NCI-H1436 treated with DMSO at 0.1 percent for 48 hours (cell line): ENCODE results near the gene ARNT2.

Experiments
- DNase-seq: peaks from one replicate; lab custom pipeline; 2025; lab: John Stamatoyannopoulos, UW

Gene ARNT2

DNA sequence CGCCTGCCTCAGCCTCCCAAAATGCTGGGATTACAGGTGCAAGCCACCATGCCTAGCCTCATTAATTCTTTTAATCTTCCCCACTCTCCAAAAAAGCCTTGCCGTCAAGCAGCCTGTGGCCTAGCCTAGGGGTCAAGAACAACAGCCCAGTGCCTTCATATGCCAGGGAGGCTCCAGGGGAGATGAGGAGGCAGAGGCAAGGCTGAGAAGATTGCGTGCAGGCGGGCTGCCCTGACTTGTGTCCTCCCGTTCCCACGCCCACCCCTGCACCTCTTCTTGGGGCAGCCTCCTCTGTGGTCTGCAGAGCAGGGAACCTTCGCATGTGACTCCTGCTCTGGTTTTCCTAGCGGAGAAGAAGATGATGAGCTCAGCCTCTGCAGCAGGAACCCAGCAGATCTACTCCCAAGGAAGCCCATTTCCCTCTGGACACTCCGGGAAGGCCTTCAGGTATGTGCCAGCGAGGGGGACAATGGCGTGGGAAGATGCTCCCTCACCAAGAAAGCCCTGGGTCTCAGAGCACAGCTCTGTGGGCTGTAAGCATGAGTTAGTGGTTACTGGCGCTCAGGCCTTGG lies 172.4 kb downstream of the ARNT2 start:
- no peak for DNase-seq

DNA sequence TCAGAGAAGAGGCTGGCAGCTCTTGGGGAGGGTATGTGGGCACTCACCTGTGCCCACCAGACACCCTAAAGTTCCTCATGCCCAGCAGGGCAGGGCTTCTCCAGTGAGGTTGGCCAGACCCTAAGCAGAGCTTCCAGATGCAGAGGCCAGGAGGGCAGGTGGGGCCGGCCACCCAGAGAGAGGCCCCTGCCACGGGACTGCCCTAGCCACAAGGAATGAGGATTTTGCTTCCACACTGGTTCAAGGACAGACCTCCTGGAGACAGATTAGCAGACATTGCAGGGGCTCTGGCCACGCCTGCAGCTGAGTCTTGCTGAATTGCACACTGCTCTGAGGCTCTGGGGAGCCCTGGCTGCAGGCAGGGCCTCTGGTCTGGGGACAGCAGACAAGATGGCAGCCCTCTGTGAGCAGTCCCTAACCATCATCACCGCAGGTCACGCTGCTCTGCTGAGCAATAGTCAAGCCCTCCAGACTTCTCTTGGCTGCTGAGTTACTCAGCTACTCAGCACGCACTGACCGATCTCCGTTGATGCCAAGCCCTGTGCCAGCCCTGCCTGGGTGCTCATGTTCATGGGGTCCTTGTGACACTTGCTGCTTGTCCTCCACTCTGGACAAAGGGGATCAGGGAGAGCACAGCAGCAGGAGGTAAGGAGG lies 173.5 kb downstream of the ARNT2 start:
- DNase-seq = no peak

DNA sequence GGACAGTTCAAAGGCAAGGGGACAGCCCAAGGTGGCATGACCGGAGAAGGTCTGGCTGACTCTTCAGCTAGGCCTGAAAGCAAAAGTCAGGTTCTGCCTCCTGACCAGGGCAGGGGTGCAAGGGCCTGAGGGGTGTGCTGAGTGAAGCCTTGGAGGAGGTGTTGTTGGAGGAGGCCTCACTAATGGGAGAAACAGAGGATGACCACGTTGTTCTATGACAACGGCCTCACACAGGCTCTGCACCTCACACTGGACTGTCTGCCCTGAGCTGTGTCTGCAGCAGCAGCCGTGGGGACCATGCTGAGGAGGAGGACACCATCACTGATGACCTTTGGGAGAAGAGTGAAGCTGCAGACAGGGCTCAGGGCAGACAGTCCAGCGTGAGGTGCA lies 174.0 kb downstream of the ARNT2 start:
- DNase-seq = no peak

DNA sequence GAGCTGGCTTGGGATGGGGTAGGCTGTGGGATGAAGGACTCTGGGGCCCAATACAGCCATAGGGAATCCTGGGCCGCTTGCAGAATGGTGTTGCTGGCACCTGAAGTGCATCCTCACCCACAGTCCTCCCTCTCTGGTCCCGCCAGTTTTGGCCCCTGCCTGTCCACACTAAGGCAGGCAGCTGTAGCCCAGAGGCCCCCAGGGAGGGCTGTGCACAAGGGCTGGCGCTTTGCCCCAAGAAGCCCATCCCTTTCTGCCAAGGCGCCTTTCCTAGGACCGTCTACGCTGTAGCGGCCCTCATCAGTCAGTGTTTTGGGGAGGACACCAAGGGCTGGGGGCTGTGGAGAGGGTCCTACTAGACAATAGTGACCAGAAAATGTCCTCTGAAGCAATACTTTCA lies 174.7 kb downstream of the ARNT2 start:
- no peak for DNase-seq

DNA sequence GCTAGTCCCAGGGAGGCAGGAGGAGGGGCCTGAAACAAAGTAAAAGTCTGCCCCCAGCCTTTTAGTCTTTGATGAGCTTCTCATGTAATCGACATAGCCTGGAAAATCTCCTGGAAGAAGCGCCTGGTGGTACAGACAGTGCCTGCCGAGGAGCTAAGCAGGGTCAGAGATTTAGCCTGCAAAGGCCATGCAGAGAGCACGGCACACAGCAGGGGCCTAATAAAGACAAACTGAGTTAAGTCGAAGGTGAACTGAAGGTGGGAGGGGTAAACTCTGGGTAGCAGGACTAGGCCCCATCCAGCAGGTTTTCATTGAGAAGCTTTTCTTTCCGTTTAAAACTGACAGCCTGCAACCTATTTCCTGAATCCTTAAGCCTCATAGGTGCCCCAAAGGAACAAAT lies 175.4 kb downstream of the ARNT2 start:
- DNase-seq = no peak

DNA sequence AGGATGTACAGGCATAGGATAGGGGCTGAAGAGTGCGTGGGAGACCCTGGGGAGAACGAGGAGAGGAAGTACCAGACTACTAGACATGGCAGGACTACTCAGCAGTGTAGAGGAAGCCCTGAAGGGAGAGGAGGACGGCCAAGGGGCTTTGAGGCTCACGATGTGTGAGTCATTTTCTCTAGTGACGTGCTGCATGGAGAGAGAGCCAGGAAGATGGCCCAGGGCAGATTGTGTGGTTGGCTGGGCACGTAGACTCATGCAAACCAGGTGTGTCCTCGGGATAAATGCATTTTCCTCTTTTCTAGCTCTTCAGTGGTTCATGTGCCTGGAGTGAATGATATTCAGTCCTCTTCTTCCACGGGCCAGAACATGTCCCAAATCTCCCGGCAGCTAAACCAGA lies 175.9 kb downstream of the ARNT2 start:
- DNase-seq = no peak

DNA sequence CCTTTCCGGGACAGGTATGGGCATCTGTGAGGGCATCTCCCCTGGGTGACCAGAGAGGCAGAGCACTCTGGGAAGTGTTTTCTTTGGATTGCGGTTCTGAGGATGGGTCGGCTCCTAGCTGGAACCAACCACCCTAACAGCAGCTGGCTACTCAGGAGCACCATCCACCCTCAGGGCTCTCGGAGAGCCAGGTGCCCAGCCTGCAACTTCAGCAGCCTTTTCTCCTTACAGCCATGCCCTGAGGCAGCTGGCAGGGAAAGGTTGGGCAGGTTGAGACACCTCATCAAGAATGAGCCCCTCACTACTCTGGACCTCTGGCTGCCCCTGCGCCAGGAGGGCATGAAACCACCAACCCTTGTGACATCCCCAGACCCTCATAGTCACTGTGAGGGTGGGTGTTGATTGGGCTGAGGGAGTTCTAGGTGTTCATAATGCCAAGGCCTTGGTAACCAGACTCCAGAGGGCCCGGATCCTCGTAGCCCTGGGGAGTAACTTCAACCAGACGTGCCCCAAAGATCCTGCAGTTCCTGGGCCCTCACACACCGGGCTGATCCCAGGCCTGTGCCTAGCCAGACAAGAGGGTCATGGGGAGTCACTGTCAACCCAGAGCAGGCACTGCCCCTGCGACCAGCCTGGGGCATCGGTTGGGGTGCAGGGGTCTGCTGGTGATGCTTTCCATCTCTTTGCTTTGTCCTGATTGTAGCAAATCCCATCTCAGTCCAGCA lies 176.5 kb downstream of the ARNT2 start:
- no peak for DNase-seq

DNA sequence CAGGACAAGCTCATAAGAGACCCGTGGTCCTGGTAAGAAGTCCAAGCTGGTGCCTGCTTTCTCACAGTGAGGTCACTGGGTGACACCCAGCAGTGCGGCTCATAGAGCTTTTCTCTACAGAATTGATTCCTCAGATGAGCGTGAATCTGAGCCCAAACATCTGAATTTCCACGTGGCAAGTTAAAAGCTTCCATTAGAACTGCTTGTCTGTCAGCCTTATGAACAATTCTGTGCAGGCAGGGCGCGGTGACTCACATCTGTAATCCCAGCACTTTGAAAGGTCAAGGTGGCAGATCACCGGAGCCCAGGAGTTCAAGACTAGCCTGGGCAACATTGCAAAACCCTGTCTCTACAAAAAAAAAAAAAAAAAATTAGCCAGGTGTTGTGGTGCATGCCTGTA lies 177.8 kb downstream of the ARNT2 start:
- no peak for DNase-seq

DNA sequence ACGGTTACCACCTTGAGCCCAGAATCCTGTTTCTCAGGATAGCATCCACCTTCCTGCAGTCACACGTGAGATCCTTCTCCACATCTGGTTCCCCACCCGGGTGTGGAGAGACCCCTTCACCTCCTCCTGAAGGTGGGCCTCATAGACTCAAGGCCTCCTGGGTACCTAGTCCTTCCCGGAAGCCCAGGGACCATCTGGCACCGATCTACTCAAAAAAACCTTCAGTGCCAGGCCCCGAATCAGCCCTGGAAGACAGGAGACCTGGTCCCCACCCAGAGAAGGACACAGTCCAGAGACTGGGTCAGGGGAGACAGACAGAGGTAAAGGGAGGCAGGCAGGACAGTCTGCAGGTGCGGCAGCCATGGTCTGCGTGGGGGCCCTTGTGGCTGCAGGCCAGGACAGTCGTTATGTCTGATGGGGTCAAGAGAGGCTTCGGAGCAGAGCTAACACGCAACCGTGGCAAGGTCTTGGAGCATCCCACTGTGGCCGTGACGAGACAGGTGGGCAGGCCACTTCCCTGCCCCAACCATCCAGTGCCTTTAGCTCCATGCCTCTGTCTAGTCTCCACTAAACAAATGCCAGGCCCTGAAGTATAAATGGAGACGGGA lies 178.7 kb downstream of the ARNT2 start:
- no peak for DNase-seq

DNA sequence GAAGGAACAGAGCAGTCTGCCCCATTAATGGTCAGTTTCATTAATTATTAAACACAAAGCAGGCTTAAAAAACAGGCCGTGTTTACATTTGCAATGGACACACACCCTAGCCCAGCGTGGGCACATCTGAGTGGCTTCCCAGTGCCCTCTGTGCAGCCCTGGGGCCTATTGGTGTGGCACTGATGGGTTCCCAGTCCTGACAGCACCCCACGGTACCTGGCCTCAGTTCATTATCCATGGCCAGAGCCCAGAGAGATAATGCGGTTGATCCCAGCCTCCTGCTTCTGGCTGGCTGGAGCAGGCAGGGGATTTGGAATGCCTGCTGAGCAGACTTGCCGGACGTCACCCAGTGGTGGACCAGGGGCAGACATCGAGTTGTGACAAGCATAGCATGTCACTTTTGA lies 180.4 kb downstream of the ARNT2 start:
- no peak for DNase-seq

DNA sequence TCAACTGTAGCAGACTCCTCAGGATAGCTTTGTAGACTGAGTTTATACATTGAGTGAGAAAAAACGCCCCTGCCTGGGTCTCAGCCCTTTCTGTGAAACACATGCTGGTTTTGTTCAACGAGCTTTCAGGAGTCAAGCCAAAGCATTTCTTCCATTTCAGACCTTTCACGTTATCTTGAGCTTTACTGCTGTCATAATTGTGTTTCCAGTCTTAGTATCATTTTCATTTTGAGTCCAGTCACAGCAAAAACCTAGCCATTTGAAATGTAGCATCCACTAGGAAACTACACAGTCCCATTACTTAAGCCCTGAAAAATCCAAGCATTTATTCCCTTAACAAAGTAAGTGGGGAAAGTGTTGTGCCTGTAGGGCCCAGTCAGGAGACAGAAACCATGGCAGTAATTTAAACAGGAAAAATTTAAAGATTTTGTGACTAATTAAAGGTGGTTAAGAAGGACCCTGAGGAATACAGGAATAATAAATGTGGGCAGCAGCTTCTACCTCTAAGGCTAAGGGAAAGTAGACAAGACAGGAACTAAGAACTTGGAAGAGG lies 180.9 kb downstream of the ARNT2 start:
- no peak for DNase-seq

DNA sequence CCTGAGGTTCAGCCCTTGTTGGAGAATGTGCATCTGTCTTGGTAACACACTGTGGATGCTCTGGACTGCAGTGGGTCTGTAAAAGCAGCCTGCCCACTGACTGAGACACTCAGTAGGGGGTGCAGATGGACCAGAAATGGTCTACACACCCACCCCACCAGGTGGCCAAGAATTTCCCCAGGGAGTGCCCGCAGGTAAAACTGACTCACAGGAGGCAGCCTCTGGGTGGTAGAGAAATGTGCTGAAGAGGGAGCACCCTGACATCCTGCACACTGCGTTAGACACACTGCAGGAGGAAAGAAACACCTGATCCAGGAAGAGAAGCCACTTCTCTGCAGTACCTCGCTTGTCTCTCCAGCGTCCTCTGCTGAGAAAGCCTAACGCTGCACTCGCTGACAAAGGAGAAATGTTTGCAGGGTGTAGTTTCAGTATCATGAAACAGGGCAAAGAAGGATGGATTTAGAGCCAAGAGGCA lies 181.4 kb downstream of the ARNT2 start:
- peak; percentile 9 for DNase-seq

DNA sequence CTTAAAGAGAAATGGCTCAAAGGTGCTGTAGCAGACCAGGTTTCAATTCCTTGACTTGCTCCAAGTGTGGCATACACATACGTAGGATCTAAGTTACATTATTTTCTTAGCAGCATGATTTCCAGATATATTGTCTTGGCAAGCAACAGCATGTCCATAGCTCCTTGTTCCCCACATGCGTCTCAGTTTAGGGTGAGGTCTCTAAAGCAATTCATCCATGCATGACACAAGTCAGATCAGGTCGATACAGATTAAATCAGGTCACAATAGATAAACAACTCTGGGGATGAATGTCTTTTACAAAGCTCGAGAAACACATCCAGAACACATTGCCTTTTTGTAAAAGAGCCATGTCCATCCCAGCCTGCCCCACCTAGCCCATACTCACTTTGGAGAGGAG lies 182.0 kb downstream of the ARNT2 start:
- no peak for DNase-seq

DNA sequence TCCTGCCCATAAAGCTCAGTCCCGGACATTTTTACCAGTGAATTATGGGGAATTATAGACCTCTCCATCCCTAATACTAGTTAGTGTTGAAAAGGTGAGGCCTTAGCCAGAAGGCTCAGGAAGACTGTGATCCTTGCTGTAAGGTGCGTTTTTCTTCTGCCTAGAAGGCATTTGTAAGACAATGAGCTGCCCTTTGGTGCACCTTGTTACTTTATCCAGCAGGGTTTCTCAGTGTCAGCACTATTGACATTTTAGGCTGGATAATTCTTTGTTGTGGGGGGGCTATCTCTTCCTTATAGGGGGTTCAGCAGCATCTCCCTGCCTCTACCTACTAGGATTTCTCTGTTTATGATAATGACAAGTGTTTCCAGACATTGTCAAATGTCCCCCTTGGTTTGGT lies 182.8 kb downstream of the ARNT2 start:
- no peak for DNase-seq

DNA sequence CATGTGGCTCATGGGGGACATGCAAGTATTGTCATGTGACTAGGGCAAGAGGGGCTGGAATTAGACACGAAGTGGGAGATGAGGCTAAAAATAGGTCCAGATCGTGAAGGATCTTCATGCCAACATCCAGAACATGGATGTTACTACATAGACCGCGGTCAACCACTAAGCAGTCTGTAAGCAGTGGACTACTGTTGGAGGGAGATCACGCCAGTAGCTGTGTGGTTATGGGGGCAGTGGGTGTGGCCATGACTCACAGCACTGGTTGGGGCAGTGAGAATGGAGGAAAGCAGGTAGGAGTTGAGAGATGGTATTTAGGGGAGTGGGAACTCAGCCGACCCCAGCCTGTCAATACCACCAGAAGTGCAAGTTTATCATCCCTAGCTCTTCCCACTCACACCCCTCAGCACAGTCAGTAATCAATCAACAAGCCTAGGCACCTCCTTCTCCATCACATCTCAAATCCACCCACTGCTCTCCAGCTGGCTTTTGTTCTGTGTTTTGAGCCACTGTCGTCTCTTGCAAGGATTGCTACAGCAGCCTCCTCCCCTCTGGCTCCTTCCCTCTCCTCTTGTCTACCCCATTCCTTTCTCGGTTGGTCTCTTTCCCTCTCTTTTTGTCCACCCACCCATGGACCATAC lies 183.8 kb downstream of the ARNT2 start:
- DNase-seq = no peak

DNA sequence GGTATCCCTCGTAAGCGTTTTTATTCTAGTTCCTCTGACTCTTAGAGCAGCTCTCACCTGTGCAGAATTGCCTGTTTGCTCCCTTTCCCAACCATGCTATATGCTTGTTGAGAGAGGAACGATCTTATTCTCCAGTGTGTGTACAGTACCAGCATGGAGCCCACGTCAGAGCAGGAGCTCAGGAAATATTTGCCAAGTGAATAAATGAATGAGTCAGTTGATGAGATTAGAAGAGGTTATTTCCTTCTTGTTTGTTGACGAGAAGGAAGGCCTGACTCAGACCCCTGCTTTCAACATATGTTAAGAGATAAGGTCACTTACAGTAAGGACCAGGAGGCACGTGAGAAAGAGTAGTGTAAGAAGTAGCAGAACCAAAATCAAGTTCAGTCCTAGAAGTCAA lies 184.6 kb downstream of the ARNT2 start:
- no peak for DNase-seq

DNA sequence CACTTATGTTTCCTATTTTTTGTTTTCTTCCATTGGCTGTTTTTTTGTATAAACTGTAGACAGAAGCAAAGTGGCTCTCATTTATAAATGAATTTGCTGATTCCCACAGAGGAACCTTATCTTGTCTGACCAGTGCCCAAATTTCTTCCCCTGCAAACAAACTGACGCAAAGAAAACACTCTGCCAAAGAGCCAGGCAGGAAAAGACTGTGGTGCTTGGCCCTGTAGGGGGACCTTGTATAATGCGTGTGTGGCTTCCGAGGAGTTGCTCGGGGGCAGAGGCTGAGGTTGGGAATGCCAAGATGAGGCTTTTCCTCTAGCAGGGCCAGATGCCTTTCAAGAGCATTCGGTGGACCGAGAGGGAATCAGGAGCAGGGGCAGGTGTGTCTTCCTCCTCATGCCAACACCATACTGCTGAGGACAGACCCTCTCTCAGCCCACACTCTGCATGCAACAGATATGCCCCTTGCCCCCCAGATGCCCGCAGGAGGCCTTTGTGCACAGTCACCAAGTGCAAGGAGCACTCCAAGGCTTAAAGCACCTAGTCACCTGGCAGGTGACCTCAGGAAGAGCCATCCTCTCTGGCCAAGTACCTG lies 186.7 kb downstream of the ARNT2 start:
- DNase-seq = no peak

DNA sequence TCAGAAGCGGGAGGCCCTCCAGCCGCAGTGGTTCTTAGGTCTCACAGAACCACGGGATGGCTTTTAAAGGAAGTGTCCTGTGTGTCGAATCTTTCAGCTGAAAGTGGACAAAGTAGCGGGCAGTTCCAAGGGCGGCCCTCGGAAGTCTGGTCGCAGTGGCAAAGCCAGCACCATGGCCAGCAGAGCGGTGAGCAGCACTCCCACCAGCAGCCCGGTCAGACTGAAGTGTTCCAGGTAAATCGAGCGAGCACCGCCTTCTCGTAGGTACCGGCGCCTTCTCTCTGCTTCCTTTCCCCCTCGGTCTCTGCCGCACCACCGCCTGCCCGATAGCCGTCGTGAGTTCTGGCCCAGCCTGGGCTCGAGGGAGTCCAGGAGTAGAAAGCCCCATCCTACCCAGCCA lies 187.3 kb downstream of the ARNT2 start:
- no peak for DNase-seq

DNA sequence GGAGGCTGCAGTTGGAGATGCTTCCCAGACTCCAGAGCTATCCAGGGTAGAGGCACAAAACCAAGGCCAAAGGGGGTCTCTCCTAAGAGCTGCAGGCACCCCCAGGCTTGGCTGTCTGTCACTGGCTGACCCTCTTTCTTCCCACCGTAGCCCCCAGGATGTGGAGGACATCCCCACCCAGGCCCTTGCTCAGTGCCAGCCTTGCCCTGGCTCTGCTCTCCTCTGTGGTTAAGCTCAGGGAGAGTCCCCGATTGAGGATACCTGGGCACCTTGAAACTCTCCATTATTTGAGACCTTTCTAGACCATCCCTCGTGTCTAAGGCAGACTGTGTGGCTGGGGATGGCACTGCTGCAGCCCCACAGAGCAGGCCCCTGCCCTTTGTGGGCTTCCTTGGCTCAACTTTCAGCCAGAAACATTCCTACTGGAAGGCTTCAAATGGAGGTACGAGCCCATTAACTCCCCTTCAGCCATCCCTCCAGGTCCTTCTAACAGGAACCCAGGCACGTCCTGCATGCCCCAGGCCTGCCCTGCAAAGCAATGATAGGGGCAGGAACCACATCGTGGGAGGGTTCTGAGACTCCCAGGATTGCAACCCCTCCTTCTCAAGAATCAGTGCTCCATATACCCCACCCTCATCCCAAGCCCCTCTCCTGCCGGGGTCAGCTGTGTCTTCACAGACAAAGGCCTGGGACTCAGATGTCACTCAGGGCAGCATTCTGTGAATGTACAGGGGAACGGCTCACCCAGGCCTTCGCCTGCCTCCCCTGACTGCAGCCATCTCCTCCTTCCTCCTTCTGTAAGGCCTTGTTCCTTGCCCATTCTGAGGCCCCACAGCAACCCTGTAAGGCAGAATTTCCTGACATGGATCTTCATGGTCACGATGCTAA lies 188.0 kb downstream of the ARNT2 start:
- DNase-seq = no peak

DNA sequence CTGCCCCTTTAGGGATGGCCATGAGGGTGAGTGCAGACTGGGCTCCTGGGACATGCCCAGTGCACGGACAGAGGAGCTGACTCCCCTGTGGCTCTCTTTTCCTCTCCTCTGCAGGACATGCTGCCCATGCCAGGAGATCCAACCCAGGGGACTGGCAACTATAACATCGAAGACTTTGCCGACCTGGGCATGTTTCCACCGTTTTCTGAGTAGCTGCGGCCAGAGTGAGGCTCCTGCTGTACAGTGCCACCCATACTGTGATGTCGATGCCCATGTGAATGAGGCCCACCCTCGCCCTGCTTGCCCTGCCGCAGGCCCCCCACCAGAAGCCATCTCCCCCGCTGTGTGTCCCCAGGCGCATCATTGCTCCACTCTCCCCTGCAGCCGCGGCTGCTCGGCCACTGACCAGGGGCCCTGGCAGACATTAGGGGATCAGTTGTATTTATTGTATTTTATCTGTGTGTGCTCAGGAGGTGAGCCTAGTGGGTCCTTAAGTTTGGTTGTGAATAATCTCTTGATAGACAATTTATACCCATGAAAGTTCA lies 189.4 kb downstream of the ARNT2 start:
- DNase-seq = no peak
